ENCODE data around the gene IGSF23. TPM values are rescaled to one million over a fixed set of nuclear protein-coding genes. Genes with fewer than 3 reads are reported as not detected.

IGSF23 gene
- total and polyA plus RNA-seq, 9 donors = 0.57 TPM; not detected in 8

- intact Hi-C loops (cut with DNase I) = no loop called here
- Histone ChIP-seq H3K4me1 (ENCODE audit: insufficient read depth) (peaks cover 4% of the 10 kb centered on the region), H3K36me3 (no peaks in the 10 kb centered on the region), H3K4me3 (no peak overlapping the region), H3K27ac (no peak overlapping the region), H3K9me3 (no peaks in the 10 kb centered on the region), H3K27me3 (no peaks in the 10 kb centered on the region)
- TF ChIP-seq CTCF (IDR thresholded peaks at IDR 0.05) (no peak), EP300 (IDR thresholded peaks at IDR 0.05) (no peak), POLR2A (IDR thresholded peaks at IDR 0.05) (no peak)
- no peak for DNase-seq
- 67 to 89% (median 70%) methylated on average over 3 of the region's 3 CpGs for WGBS, 3 donors
Observed at GRCh38 chr19:44640518-44640917, 27.2 kb downstream of the IGSF23 start.

- no peak overlapping the region for H3K4me3 ChIP-seq
- H3K4me1 ChIP-seq (ENCODE audit: insufficient read depth) = no peaks in the 10 kb centered on the region
- intact Hi-C loops (cut with DNase I) = no loop called here
- H3K9me3 ChIP-seq = no peaks in the 10 kb centered on the region
- DNase-seq = no peak
- WGBS, 3 donors = 85 to 89% (median 88%) methylated on average over 9 of the region's 9 CpGs
- TF ChIP-seq CTCF (IDR thresholded peaks at IDR 0.05) = no peak
- no peak for TF ChIP-seq POLR2A (IDR thresholded peaks at IDR 0.05)
- no peak for TF ChIP-seq EP300 (IDR thresholded peaks at IDR 0.05)
- no peaks in the 10 kb centered on the region for H3K36me3 ChIP-seq
- H3K27ac ChIP-seq = no peak overlapping the region
- H3K27me3 ChIP-seq = no peaks in the 10 kb centered on the region
Observed at GRCh38 chr19:44641501-44642265, 28.3 kb downstream of the IGSF23 start.

- DNase-seq = no peak
- intact Hi-C loops (cut with DNase I) = no loop called here
- Histone ChIP-seq H3K27me3 (no peaks in the 10 kb centered on the region), H3K4me3 (no peak overlapping the region), H3K36me3 (no peaks in the 10 kb centered on the region), H3K9me3 (no peaks in the 10 kb centered on the region), H3K27ac (no peak overlapping the region), H3K4me1 (ENCODE audit: insufficient read depth) (no peaks in the 10 kb centered on the region)
- WGBS, 3 donors = 39 to 56% (median 41%) methylated on average over 1 of the region's 1 CpG
- no peak for TF ChIP-seq EP300 (IDR thresholded peaks at IDR 0.05)
- TF ChIP-seq CTCF (IDR thresholded peaks at IDR 0.05) = no peak
- no peak for TF ChIP-seq POLR2A (IDR thresholded peaks at IDR 0.05)
Observed at GRCh38 chr19:44642377-44642776, 29.0 kb downstream of the IGSF23 start.

GRCh38 chr19:44643605-44644401 is 30.4 kb downstream of the IGSF23 start, which contains the start of gene PVR:
TSS of gene PVR (plus strand) at chr19:44643910. CDS start at chr19:44644097, 187 bp downstream.
- H3K27ac ChIP-seq = peak within 1 kb of the TSS; percentile 77 to 84
- peaks cover 5% of the 10 kb centered on the region for H3K4me1 ChIP-seq (ENCODE audit: insufficient read depth)
- TF ChIP-seq EP300 (IDR thresholded peaks at IDR 0.05) (no peak), POLR2A (IDR thresholded peaks at IDR 0.05) (peak; percentile 66)
- H3K36me3 ChIP-seq = no peaks in the 10 kb centered on the region
- DNase-seq = peak; percentile 71 to 81 (median 76)
- no peaks in the 10 kb centered on the region for H3K9me3 ChIP-seq
- intact Hi-C loops (cut with DNase I) = no loop called here
- H3K27me3 ChIP-seq = no peaks in the 10 kb centered on the region
- 0 to 1% (median 1%) methylated on average over 47 to 70 of the region's 70 CpGs for WGBS, 3 donors
- H3K4me3 ChIP-seq = peak within 1 kb of the TSS; percentile 93

All from ovary (tissue), 9 donors.